B cell (primary cell): Measurements from ENCODE around the gene LRRC8D. TPM values are rescaled to one million over a fixed set of nuclear protein-coding genes. Genes with fewer than 3 reads are reported as not detected.

Experiments
- ATAC-seq: fragments of 200-7000 bp; cut with Tn5 transposase; one replicate; pipeline ENCODE4 v1.10.0; 2021; ENCODE audit warnings: low read depth, mild to moderate bottlenecking, moderate number of reproducible peaks, moderate library complexity
- CTCF ChIA-PET: fragments of 350-600 bp; sonication (Branson Sonifier 250); formaldehyde crosslinking; loops from one replicate; lab custom pipeline; 2021; ENCODE audit warnings: antibody characterized with exemption, inconsistent platforms; lab: Charles Lee
- POLR2A ChIA-PET: fragments of 350-600 bp; sonication (Branson Sonifier 250); formaldehyde crosslinking; loops from one replicate; lab custom pipeline; 2021; ENCODE audit warnings: antibody characterized with exemption; lab: Charles Lee
- DNase-seq: peaks from one replicate; pipeline ENCODE4 v3.0.0; 2013
- H2AFZ ChIP-seq: 2 replicates; pipeline ENCODE4 v1.6.1; 2012; ENCODE audit warnings: mild to moderate bottlenecking, low read depth, low read length; ENCODE audit not compliant: insufficient read depth, poor library complexity, severe bottlenecking
- H3K27ac ChIP-seq, 2 donors: 1 replicate in 1 of 2; 2 replicates in 1 of 2; pipeline ENCODE4 v1.5.1; 2012 to 2013; ENCODE audit warnings: low read length in 2 of 2, mild to moderate bottlenecking in 2 of 2, moderate library complexity in 1 of 2
- H3K27me3 ChIP-seq, 4 experiments: fragments of 200-600 bp in 1 of 4; sonication (generic) in 1 of 4; replicated peaks in 1 of 4; 1 replicate in 2 of 4; 2 replicates in 2 of 4; pipeline versions ENCODE4 v1.6.1 to v1.7.0; 2013 to 2016; ENCODE audit warnings: low read length in 3 of 4, mild to moderate bottlenecking in 2 of 4, mixed read lengths in 1 of 4, moderate library complexity in 1 of 4; ENCODE audit not compliant: insufficient read depth in 4 of 4, control insufficient read depth in 3 of 4; ENCODE audit errors: control extremely low read depth in 1 of 4
- H3K36me3 ChIP-seq, 2 experiments: replicated peaks in 1 of 2; 1 replicate in 1 of 2; 2 replicates in 1 of 2; pipeline versions ENCODE4 v1.6.1 to v1.7.1; 2013; ENCODE audit warnings: low read length in 1 of 2; ENCODE audit not compliant: insufficient read depth in 2 of 2, control insufficient read depth in 1 of 2; ENCODE audit errors: control extremely low read depth in 1 of 2, extremely low read depth in 1 of 2
- H3K4me1 ChIP-seq, 2 donors: fragments of 200-600 bp in 1 of 2; sonication (generic) in 1 of 2; 1 replicate in 1 of 2; 2 replicates in 1 of 2; pipeline versions ENCODE4 v1.5.1 to v1.6.1; 2013 to 2017; ENCODE audit warnings: low read length in 2 of 2; ENCODE audit not compliant: control insufficient read depth in 2 of 2, insufficient read depth in 2 of 2
- H3K4me2 ChIP-seq: replicated peaks from 2 replicates; pipeline ENCODE3; 2012; ENCODE audit warnings: mild to moderate bottlenecking, low read depth, low read length; ENCODE audit not compliant: poor library complexity, severe bottlenecking
- H3K4me3 ChIP-seq, 5 experiments: fragments of 200-600 bp in 1 of 5; sonication (generic) in 1 of 5; 1 replicate in 3 of 5; 2 replicates in 2 of 5; pipeline versions ENCODE4 v1.5.1 to v1.7.0; 2011 to 2016; ENCODE audit warnings: low read length in 4 of 5, mild to moderate bottlenecking in 4 of 5, low read depth in 2 of 5, control low read depth in 1 of 5, moderate library complexity in 1 of 5; ENCODE audit not compliant: insufficient read depth in 1 of 5; ENCODE audit errors: control extremely low read depth in 1 of 5, extremely low read depth in 1 of 5
- H3K79me2 ChIP-seq: fragments of 200-600 bp; sonication (generic); one replicate; pipeline ENCODE4 v1.6.0; 2016; ENCODE audit warnings: low read length; ENCODE audit not compliant: control insufficient read depth, insufficient read depth
- H3K9ac ChIP-seq: fragments of 200-600 bp; sonication (generic); 2 replicates; pipeline ENCODE4 v1.6.1; 2017; ENCODE audit warnings: mild to moderate bottlenecking, low read length, moderate library complexity
- H3K9me3 ChIP-seq, 3 donors: one replicate each; pipeline versions ENCODE4 v1.6.1 to v1.7.1; 2013; ENCODE audit warnings: low read length in 2 of 3; ENCODE audit not compliant: control insufficient read depth in 2 of 3, insufficient read depth in 1 of 3; ENCODE audit errors: control extremely low read depth in 1 of 3
- H4K20me1 ChIP-seq: 2 replicates; pipeline ENCODE4 v1.6.0; 2012; ENCODE audit warnings: mild to moderate bottlenecking, low read length; ENCODE audit not compliant: insufficient read depth, control insufficient read depth, poor library complexity, severe bottlenecking
- H3K27ac Mint-ChIP-seq: one replicate; pipeline ENCODE4 v1.8.0; 2021; ENCODE audit warnings: mixed read lengths
- H3K27me3 Mint-ChIP-seq: one replicate; pipeline ENCODE4 v1.8.0; 2021; ENCODE audit warnings: mixed read lengths
- H3K4me1 Mint-ChIP-seq: one replicate; pipeline ENCODE4 v1.8.0; 2021; ENCODE audit warnings: mixed read lengths
- H3K4me3 Mint-ChIP-seq: one replicate; pipeline ENCODE4 v1.8.0; 2021; ENCODE audit warnings: mixed read lengths
- H3K9me3 Mint-ChIP-seq: one replicate; pipeline ENCODE4 v1.8.0; 2022; ENCODE audit warnings: mixed read lengths; ENCODE audit not compliant: insufficient read depth
- EZH2 ChIP-seq: IDR thresholded peaks from 2 replicates; pipeline ENCODE4 v1.6.1; 2012; ENCODE audit warnings: borderline replicate concordance, low read depth, mild to moderate bottlenecking, moderate library complexity, low read length; ENCODE audit not compliant: insufficient read depth, poor library complexity, severe bottlenecking
- WGBS: methylation state at CpG from one replicate; pipeline ENCODE4 v1.1.5; 2013; ENCODE audit warnings: missing lambda C conversion rate; ENCODE audit not compliant: insufficient coverage; 5-methylcytosine and 5-hydroxymethylcytosine counted together
- intact Hi-C: fragments of 100-400 bp; cut with micrococcal nuclease; formaldehyde crosslinking; loops from one replicate; pipeline ENCODE4 v1.10.0; 2022
- polyA plus RNA-seq: library from polyadenylated mRNA; depleted of rRNA; stranded (reverse); fragments of >200 nt; gene quantifications from 2 replicates; pipeline ENCODE4 v1.2.3, GENCODE V29; 2012
- total RNA-seq, 2 donors: library from RNA; stranded (reverse); fragments of 120-200 nt in 1 of 2; gene quantifications; 1 replicate in 1 of 2; 2 replicates in 1 of 2; pipeline versions ENCODE4 v1.2.3 to v1.2.4, GENCODE V29; 2013 to 2022
- TF ChIP-seq, protein P1 (sequence below): fragments of 200-600 bp; IDR thresholded peaks from one replicate; pipeline ENCODE4 v1.8.0; 2022; ENCODE audit warnings: antibody characterized with exemption, mild to moderate bottlenecking

The LRRC8D gene
- total and polyA plus RNA-seq, 2 donors (not counting 1 experiment from before 2014, with no cell fraction given): 23.7 to 47.0 TPM

DNA sequence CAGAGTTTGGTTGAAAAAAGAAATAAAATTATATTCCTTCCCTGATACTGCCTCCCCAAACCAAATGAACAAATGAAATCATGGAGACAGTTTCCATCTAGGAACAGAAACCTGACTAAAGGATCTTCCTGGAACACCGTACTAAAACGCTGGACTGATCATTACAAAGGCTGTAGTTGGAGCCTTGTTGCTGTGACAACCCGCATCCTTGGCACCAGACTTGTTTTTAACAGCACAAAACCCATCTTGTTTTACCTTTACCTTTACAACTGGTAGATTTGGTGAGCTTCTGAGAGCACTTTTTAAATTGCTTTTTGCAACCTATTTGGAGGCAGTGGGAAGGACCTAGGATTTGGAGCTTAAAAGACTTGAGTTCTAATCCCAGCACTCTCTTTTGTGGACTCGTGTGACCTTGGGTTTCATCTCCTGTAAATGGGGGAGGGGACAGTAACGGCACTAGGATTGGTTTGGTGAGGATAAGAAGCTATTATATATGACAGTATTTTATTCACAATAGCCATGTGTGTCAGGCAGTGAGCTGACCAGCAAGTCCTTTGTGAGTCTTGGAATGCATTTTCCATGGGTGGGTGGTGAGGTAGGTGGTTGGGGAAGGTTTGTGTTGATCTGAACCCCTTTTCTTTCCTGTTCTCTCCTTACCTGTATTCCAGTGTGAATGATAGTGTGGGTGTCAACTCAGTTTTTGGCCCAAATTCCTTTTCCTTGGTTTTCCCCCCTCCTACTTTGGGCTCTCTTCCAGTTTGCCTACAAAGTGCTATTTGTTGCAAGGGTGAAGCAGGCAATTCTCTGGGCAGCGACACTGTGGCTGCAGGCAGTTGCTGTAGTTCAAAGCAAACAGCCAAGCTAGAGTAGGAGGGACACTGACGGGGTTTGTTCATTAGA is 12.6 kb downstream of the LRRC8D start:
- no peak overlapping the region for H3K27ac ChIP-seq
- ATAC-seq (no peak), DNase-seq (no peak)
- Mint-ChIP-seq H3K27me3 (no peaks in the 10 kb centered on the region), H3K4me3 (no peak overlapping the region), H3K4me1 (peaks cover 21% of the 10 kb centered on the region), H3K9me3 (no peaks in the 10 kb centered on the region), H3K27ac (no peak overlapping the region)
- POLR2A ChIA-PET: interaction anchor here (0.6 kb wide), 1 partner anchor 977 kb away, joined by 3 read pairs; no protein-coding TSS in a partner anchor
- H3K4me1 ChIP-seq: peaks cover 0 to 3% of the 10 kb centered on the region in 2 donors
- 100% methylated on average over 3 of the region's 7 CpGs for WGBS
- peaks cover 39% of the 10 kb centered on the region for H3K79me2 ChIP-seq
- peaks cover 0 to 1% of the 10 kb centered on the region in 2 experiments for H3K36me3 ChIP-seq
- CTCF ChIA-PET: interaction anchor here (1.1 to 1.5 kb wide), 4 partner anchors 8 to 155 kb away, joined by 3 to 6 read pairs (median 4); no protein-coding TSS in a partner anchor
- H2AFZ ChIP-seq: no peak overlapping the region
- no peak overlapping the region for H3K4me2 ChIP-seq
- H3K27me3 ChIP-seq: no peaks in the 10 kb centered on the region
- no peaks in the 10 kb centered on the region for H3K9me3 ChIP-seq
- H3K4me3 ChIP-seq: no peak overlapping the region
- H4K20me1 ChIP-seq: peaks cover 4% of the 10 kb centered on the region
- intact Hi-C loops: no loop called here
- no peak overlapping the region for H3K9ac ChIP-seq
- TF ChIP-seq, protein P1, sequence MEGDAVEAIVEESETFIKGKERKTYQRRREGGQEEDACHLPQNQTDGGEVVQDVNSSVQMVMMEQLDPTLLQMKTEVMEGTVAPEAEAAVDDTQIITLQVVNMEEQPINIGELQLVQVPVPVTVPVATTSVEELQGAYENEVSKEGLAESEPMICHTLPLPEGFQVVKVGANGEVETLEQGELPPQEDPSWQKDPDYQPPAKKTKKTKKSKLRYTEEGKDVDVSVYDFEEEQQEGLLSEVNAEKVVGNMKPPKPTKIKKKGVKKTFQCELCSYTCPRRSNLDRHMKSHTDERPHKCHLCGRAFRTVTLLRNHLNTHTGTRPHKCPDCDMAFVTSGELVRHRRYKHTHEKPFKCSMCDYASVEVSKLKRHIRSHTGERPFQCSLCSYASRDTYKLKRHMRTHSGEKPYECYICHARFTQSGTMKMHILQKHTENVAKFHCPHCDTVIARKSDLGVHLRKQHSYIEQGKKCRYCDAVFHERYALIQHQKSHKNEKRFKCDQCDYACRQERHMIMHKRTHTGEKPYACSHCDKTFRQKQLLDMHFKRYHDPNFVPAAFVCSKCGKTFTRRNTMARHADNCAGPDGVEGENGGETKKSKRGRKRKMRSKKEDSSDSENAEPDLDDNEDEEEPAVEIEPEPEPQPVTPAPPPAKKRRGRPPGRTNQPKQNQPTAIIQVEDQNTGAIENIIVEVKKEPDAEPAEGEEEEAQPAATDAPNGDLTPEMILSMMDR: no peak
- no peak for TF ChIP-seq EZH2
